Adrenal gland (tissue), 12 donors: ENCODE results near the gene KAT6B. TPM values are rescaled to one million over a fixed set of nuclear protein-coding genes. Genes with fewer than 3 reads are reported as not detected.

Source experiments
- DNase-seq, 7 donors: peaks; one replicate each; pipeline ENCODE4 v3.0.0-alpha.2; 2019 to 2020
- H3K27ac ChIP-seq, 5 donors: fragments of 200-600 bp; sonication (generic) in 4 of 5; 1 replicate in 3 of 5; 2 replicates in 2 of 5; pipeline versions ENCODE4 v1.5.1 to v1.8.0; 2016 to 2020; ENCODE audit warnings: mild to moderate bottlenecking in 1 of 5
- H3K27me3 ChIP-seq: fragments of 200-600 bp; 2 replicates; pipeline ENCODE4 v1.8.0; 2021
- H3K36me3 ChIP-seq, 2 donors: fragments of 200-600 bp; replicated peaks in 1 of 2; 1 replicate in 1 of 2; 2 replicates in 1 of 2; pipeline versions ENCODE4 v1.5.1 to v1.8.0; 2018 to 2022
- H3K4me1 ChIP-seq, 2 donors: fragments of 200-600 bp; replicated peaks in 1 of 2; 1 replicate in 1 of 2; 2 replicates in 1 of 2; pipeline versions ENCODE4 v1.5.1 to v1.8.0; 2018 to 2021
- H3K4me3 ChIP-seq, 4 donors: fragments of 200-600 bp; sonication (generic) in 3 of 4; one replicate each; pipeline ENCODE4 v1.5.1; 2016 to 2018
- H3K9me3 ChIP-seq, 3 donors: fragments of 200-600 bp; sonication (generic) in 1 of 3; replicated peaks in 1 of 3; 1 replicate in 2 of 3; 2 replicates in 1 of 3; pipeline versions ENCODE4 v1.5.1 to v1.8.0; 2016 to 2021
- POLR2A ChIP-seq, 2 donors: fragments of 450-650 bp; IDR thresholded peaks; one replicate each; pipeline ENCODE4 v1.6.1; 2017; ENCODE audit warnings: antibody characterized with exemption in 2 of 2, mild to moderate bottlenecking in 2 of 2, moderate library complexity in 1 of 2
- WGBS, 4 donors: extraction: QIAGEN DNeasy Blood & Tissue Kit in 2 of 4; methylation state at CpG; one replicate each; pipeline versions ENCODE4 v1.1.5 to v1.1.7; 2013 to 2017; 5-methylcytosine and 5-hydroxymethylcytosine counted together
- intact Hi-C, 2 donors: fragments of 100-400 bp; cut with DNase I; formaldehyde crosslinking; loops; one replicate each; pipeline versions ENCODE4 v1.14.1 to v1.15.0; 2022 to 2023
- polyA plus RNA-seq, 3 donors: library from polyadenylated mRNA; stranded (reverse); fragments of 200-250 nt in 2 of 3; fragments of 350-450 nt in 1 of 3; fragmentation: Illumina TruSeq in 1 of 3; extraction: RNeasy Lipid Tissue Mini Kit (QIAGEN cat#74804) in 1 of 3; gene quantifications; one replicate each; pipeline ENCODE4 v1.2.3, GENCODE V29; 2013 to 2014
- total RNA-seq, 9 donors: library from RNA; depleted of rRNA in 4 of 9; stranded (reverse); fragments of >200 nt in 4 of 9; fragments of 120-200 nt in 1 of 9; fragmentation: NEBNext Ultra II Directional in 1 of 9; extraction: Animal tissue kit (Norgen Biotek cat#: 25700) in 1 of 9; gene quantifications; one replicate each; pipeline versions ENCODE4 v1.1.0 to v1.2.4, GENCODE V29; 2013 to 2023
- TF ChIP-seq, protein P1 (sequence below), 6 experiments: fragments of 450-650 bp in 4 of 6; fragments of 200-600 bp in 2 of 6; sonication (generic) in 1 of 6; IDR thresholded peaks; 1 replicate in 5 of 6; 2 replicates in 1 of 6; pipeline versions ENCODE4 v1.5.1 to v1.8.0; 2016 to 2021; ENCODE audit warnings: antibody characterized with exemption in 6 of 6, mild to moderate bottlenecking in 2 of 6, moderate library complexity in 1 of 6
- donor health status: healthy with polysubstance abuse.
- donor health status: Bipolar disorder and iron deficiency.
- donor health status: DM: yes; HTN: yes; CAD: no.
- donor health status: DM: no; HTN: no; CAD: no.
- donor health status: DM: no; HTN: no; CAD: no.
- donor health status: DM: yes; HTN: yes; CAD: no.

Gene KAT6B
- total and polyA plus RNA-seq, 12 donors: 6.0 to 50.2 (median 25.8) TPM

DNA sequence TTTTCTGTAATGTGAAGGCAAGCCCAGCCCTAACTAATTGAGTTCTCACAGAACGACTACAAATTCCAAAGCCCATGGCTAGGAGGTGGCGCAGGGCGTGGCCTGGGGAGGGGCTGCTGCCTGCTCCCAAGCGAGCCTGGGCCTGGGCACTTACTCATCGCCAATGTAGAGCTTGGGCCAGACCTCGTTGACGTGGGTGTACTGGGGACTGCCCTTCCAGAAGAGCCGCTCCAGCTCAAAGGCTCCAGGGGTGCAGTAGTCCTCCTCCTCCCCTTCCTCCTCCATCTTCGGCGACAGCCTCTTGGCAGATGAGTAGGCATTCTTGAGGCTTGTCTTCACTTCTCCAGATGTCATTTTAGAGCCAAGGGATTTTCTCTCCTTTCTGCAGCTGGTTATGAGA is 231.8 kb downstream of the KAT6B start:
- Histone ChIP-seq H3K36me3 (no peaks in the 10 kb centered on the region), H3K4me1 (no peaks in the 10 kb centered on the region), H3K27ac (no peak overlapping the region), H3K4me3 (no peak overlapping the region), H3K9me3 (no peaks in the 10 kb centered on the region), H3K27me3 (no peaks in the 10 kb centered on the region)
- 82 to 96% (median 86%) methylated on average over 5 to 10 of the region's 10 CpGs for WGBS, 4 donors
- no peak for TF ChIP-seq POLR2A (IDR thresholded peaks at IDR 0.05)
- TF ChIP-seq, protein P1, sequence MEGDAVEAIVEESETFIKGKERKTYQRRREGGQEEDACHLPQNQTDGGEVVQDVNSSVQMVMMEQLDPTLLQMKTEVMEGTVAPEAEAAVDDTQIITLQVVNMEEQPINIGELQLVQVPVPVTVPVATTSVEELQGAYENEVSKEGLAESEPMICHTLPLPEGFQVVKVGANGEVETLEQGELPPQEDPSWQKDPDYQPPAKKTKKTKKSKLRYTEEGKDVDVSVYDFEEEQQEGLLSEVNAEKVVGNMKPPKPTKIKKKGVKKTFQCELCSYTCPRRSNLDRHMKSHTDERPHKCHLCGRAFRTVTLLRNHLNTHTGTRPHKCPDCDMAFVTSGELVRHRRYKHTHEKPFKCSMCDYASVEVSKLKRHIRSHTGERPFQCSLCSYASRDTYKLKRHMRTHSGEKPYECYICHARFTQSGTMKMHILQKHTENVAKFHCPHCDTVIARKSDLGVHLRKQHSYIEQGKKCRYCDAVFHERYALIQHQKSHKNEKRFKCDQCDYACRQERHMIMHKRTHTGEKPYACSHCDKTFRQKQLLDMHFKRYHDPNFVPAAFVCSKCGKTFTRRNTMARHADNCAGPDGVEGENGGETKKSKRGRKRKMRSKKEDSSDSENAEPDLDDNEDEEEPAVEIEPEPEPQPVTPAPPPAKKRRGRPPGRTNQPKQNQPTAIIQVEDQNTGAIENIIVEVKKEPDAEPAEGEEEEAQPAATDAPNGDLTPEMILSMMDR (IDR thresholded peaks at IDR 0.05): no peak
- no peak for DNase-seq
- intact Hi-C loops: no loop called here

DNA sequence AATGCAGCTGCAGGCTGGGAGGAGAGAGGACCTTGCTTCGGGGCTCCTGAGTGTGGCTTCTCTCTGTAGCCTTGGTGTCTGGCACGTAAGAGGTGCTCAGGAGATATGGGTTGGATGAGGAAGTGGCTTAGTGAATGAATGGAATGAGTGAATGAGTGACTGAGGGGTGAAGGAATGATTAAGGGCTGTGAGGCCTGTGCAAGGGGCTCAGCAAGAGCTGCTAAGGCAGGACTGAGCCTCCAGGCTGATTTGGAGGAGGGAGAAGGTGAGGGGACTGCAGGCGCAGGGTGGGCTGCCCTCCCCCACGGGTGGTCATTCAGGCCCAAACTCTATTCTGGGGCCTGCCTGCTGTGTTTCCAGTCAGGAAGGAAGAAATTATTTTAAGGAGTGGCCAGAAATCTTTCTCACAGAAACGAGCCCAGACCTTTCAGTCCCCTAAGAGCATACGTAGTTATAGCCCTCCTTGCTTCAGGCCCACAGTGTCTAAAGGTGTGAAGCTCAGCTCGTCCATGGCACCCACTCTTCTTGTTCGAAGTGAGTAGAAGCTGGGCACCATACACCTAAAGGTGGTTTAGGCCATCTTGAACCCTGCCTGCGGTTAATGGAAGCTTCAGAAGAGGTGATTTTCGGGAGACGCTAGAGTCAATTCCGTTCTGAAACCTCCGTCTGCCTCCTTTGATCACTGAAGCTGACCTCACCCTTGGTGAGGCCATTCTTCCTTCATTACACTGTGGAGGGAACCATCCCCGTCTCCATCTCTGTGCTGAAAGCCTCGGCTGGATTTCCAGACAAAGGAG is 235.5 kb downstream of the KAT6B start:
- H3K4me1 ChIP-seq: no peaks in the 10 kb centered on the region
- H3K4me3 ChIP-seq: no peak overlapping the region
- no peak overlapping the region for H3K27ac ChIP-seq
- no peak for DNase-seq
- intact Hi-C loops: no loop called here
- no peaks in the 10 kb centered on the region for H3K9me3 ChIP-seq
- WGBS, 4 donors: 85 to 92% (median 90%) methylated on average over 14 to 15 of the region's 15 CpGs
- TF ChIP-seq POLR2A (IDR thresholded peaks at IDR 0.05): no peak
- TF ChIP-seq, protein P1 (IDR thresholded peaks at IDR 0.05): no peak
- H3K36me3 ChIP-seq: no peaks in the 10 kb centered on the region
- no peaks in the 10 kb centered on the region for H3K27me3 ChIP-seq

DNA sequence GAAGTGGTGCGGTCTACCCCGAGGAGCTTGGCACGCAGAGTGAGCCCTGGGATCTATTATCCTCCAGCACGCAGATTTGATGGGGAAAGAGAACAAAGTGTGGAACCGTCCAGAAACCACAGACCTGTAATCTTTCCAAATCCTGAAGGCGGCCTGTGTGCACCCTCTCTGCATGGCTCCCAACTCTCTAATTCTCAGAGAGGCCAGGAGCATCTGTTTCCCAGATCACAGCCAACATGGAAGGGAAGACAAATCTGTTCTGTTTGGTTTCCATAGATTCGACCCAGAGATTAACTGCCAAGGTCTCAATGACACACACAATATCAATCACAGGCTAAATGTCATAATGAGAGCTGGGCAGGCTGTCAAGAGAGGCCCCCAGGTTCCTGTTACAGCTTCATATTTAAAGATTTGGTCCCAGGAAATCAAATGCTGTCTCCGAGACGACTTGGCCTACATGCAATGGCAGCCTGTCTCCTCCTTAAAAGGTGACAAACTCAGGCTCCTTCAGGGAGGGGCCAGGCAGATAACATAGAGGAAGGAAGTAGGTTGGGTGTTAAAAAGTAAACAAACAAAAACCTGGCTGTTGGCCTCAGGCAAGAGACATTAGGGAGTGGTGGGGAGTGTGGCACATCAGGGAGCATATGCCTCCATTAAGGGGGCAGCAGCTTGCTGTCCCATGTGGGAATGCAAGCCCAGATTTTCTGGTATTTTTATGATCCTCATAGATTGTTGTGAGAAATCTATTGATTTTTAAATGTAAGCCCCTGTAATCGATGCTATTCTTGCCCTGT is 236.3 kb downstream of the KAT6B start:
- intact Hi-C loops: no loop called here
- Histone ChIP-seq H3K27ac (no peak overlapping the region), H3K4me3 (no peak overlapping the region), H3K36me3 (no peaks in the 10 kb centered on the region), H3K27me3 (no peaks in the 10 kb centered on the region), H3K9me3 (no peaks in the 10 kb centered on the region), H3K4me1 (no peaks in the 10 kb centered on the region)
- DNase-seq: peak in 2 of 7 donors; percentile 19 to 29
- 64 to 71% (median 69%) methylated on average over 6 to 10 of the region's 10 CpGs for WGBS, 4 donors
- no peak for TF ChIP-seq POLR2A (IDR thresholded peaks at IDR 0.05)
- TF ChIP-seq, protein P1 (IDR thresholded peaks at IDR 0.05): no peak

DNA sequence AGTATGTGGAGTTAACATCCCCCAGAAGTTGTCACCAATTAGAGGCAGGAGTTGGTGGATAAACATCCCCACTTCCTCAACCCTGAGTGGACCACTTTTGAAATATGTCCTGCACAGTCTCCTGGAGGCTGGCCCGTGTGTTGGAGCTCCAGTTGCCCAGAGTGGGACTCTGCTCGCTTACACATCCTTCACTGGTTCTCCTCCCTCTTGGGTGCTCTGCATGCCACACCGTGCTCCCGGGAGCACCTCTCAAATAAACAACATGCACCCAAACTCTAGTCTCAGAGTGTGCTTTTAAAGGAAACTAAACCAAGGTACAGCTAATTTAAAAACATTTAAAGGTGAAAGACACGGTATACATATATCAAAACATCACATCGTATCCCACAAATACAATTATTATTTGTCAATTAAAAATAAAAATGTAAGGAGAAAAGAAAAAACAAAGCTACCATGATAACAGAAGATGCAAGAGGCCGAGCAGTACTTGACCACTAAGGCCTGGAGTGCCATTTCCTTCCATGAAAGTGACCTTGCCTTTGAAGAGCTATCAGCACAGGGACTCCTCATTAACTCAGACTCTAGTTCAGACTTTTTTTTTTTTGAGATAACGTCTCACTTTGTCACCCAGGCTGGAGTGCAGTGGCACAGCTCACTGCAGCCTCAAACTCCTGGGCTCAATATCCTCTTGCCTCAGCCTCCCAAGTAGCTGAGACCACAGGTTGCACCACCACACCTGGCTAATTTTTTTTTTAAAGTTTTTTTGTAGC is 237.2 kb downstream of the KAT6B start:
- TF ChIP-seq, protein P1 (IDR thresholded peaks at IDR 0.05): no peak
- no peak for TF ChIP-seq POLR2A (IDR thresholded peaks at IDR 0.05)
- no peaks in the 10 kb centered on the region for H3K27me3 ChIP-seq
- H3K4me3 ChIP-seq: no peak overlapping the region
- no peak for DNase-seq
- 80 to 88% (median 82%) methylated on average over 7 to 8 of the region's 8 CpGs for WGBS, 4 donors
- no peaks in the 10 kb centered on the region for H3K9me3 ChIP-seq
- no peak overlapping the region for H3K27ac ChIP-seq
- no peaks in the 10 kb centered on the region for H3K36me3 ChIP-seq
- no peaks in the 10 kb centered on the region for H3K4me1 ChIP-seq
- intact Hi-C loops: no loop called here
